IMR-90 (cell line): ENCODE results near the gene HSPA1L. TPM values are rescaled to one million over a fixed set of nuclear protein-coding genes. Genes with fewer than 3 reads are reported as not detected.

Experiments used
- microRNA-seq, 2 experiments: library from miRNA; stranded (forward) in 1 of 2; unstranded in 1 of 2; fragments of 10-50 nt in 1 of 2; fragments of <30 nt in 1 of 2; gene quantifications in 1 of 2; microRNA quantifications in 1 of 2; one replicate each; pipeline versions ENCODE3 to v1.1.0; 2013 to 2020; ENCODE audit not compliant: insufficient read depth in 1 of 2, insufficient read length in 1 of 2, unreplicated experiment in 1 of 2
- polyA plus RNA-seq, 3 experiments: library from polyadenylated mRNA; depleted of rRNA; stranded (reverse); fragments of >200 nt; gene quantifications; 2 replicates each; pipeline ENCODE4 v1.2.3, GENCODE V29; 2012; ENCODE audit warnings: low replicate concordance in 1 of 3
- small RNA-seq, 5 experiments: library from RNA; depleted of rRNA; stranded (forward); fragments of <200 nt; gene quantifications; one replicate each; pipeline ENCODE3, GENCODE V24; 2012
- total RNA-seq: library from RNA; depleted of rRNA; stranded (reverse); fragments of >200 nt; gene quantifications from 2 replicates; pipeline ENCODE4 v1.2.3, GENCODE V29; 2012; rRNA removed

Gene HSPA1L
- total and polyA plus RNA-seq, 2 of the 4 experiments (the other 2 are of a cell fraction), result 0.97 to 1.3 TPM

Small RNAs within 50 kb of the gene (microRNA-seq; reads per million reads assigned to microRNA genes)
- gene MSH5-SAPCD1 (ENCODE audit: insufficient read depth, insufficient read length), result not detected
- gene RF00019 (ENCODE audit: insufficient read depth, insufficient read length), result not detected
- not detected for gene SAPCD1 (ENCODE audit: insufficient read depth, insufficient read length)
- 1,363 reads per million, percentile 94 among the genes with 10 or more reads in this experiment for gene SNORD48 (ENCODE audit: insufficient read depth, insufficient read length)
- gene SNORD52 (ENCODE audit: insufficient read depth, insufficient read length), result not detected

Small RNAs within 50 kb of the gene (small RNA-seq; reads per million reads assigned to genes)
- gene MSH5-SAPCD1 (0 reads per million in 5 experiments), gene RF00019 (0 reads per million in 5 experiments), gene SAPCD1 (0 reads per million in 5 experiments), gene SNORD48 (5.8 to 103 (median 46.1) reads per million in 5 experiments), gene SNORD52 (0 reads per million in 5 experiments)

Other genes with a start within 250 kb of the HSPA1L start
Only the 30 nearest of the 40 such genes appear.
- 40.7 and 41.4 TPM in 2 replicates for gene BAG6, start 162.6 kb downstream of the HSPA1L start, total RNA-seq
- gene BAG6, start 162.6 kb downstream of the HSPA1L start, polyA plus RNA-seq (2012; rRNA removed), result 134 and 151 TPM in 2 replicates
- gene APOM, start 159.4 kb downstream of the HSPA1L start, total RNA-seq, result 0.83 and 1.4 TPM in 2 replicates
- 3.5 and 3.8 TPM in 2 replicates for gene APOM, start 159.4 kb downstream of the HSPA1L start, polyA plus RNA-seq (2012; rRNA removed)
- gene C6orf47, start 154.5 kb downstream of the HSPA1L start, total RNA-seq, result 13.1 and 14.2 TPM in 2 replicates
- 8.9 and 9.0 TPM in 2 replicates for gene C6orf47, start 154.5 kb downstream of the HSPA1L start, polyA plus RNA-seq (2012; rRNA removed)
- 6.1 and 7.2 TPM in 2 replicates for gene GPANK1, start 150.3 kb downstream of the HSPA1L start, total RNA-seq
- 13.8 and 16.7 TPM in 2 replicates for gene GPANK1, start 150.3 kb downstream of the HSPA1L start, polyA plus RNA-seq (2012; rRNA removed)
- 218 and 240 TPM in 2 replicates for gene CSNK2B, start 149.2 kb downstream of the HSPA1L start, total RNA-seq
- gene CSNK2B, start 149.2 kb downstream of the HSPA1L start, polyA plus RNA-seq (2012; rRNA removed), result 178 and 194 TPM in 2 replicates
- 1.9 and 2.2 TPM in 2 replicates for gene LY6G5B, start 145.3 kb downstream of the HSPA1L start, total RNA-seq
- 10.2 and 13.6 TPM in 2 replicates for gene LY6G5B, start 145.3 kb downstream of the HSPA1L start, polyA plus RNA-seq (2012; rRNA removed)
- gene LY6G5C, start 134.2 kb downstream of the HSPA1L start, total RNA-seq, result 0.18 TPM in 1 of 2 replicates, not detected in the other
- gene LY6G5C, start 134.2 kb downstream of the HSPA1L start, polyA plus RNA-seq (2012; rRNA removed), result 2.0 and 2.1 TPM in 2 replicates
- 30.3 and 35.1 TPM in 2 replicates for gene ABHD16A, start 112.0 kb downstream of the HSPA1L start, total RNA-seq
- 31.5 and 34.6 TPM in 2 replicates for gene ABHD16A, start 112.0 kb downstream of the HSPA1L start, polyA plus RNA-seq (2012; rRNA removed)
- not detected in 2 replicates for gene LY6G6F, start 108.4 kb downstream of the HSPA1L start, total RNA-seq
- gene LY6G6F, start 108.4 kb downstream of the HSPA1L start, polyA plus RNA-seq (2012; rRNA removed), result not detected in 2 replicates
- not detected in 2 replicates for gene LY6G6D, start 99.9 kb downstream of the HSPA1L start, total RNA-seq
- not detected in 2 replicates for gene LY6G6D, start 99.9 kb downstream of the HSPA1L start, polyA plus RNA-seq (2012; rRNA removed)
- not detected in 2 replicates for gene LY6G6C, start 93.5 kb downstream of the HSPA1L start, total RNA-seq
- gene LY6G6C, start 93.5 kb downstream of the HSPA1L start, polyA plus RNA-seq (2012; rRNA removed), result not detected in 2 replicates
- gene MPIG6B, start 91.9 kb downstream of the HSPA1L start, total RNA-seq, result not detected in 2 replicates
- not detected in 2 replicates for gene MPIG6B, start 91.9 kb downstream of the HSPA1L start, polyA plus RNA-seq (2012; rRNA removed)
- 40.0 and 40.7 TPM in 2 replicates for gene DDAH2, start 86.0 kb downstream of the HSPA1L start, total RNA-seq
- gene DDAH2, start 86.0 kb downstream of the HSPA1L start, polyA plus RNA-seq (2012; rRNA removed), result 57.9 and 58.4 TPM in 2 replicates
- 992 and 1,185 TPM in 2 replicates for gene CLIC1, start 78.8 kb downstream of the HSPA1L start, total RNA-seq
- gene CLIC1, start 78.8 kb downstream of the HSPA1L start, polyA plus RNA-seq (2012; rRNA removed), result 692 and 706 TPM in 2 replicates
- 4.7 and 5.6 TPM in 2 replicates for gene MSH5, start 75.3 kb downstream of the HSPA1L start, total RNA-seq
- 14.5 and 15.7 TPM in 2 replicates for gene MSH5, start 75.3 kb downstream of the HSPA1L start, polyA plus RNA-seq (2012; rRNA removed)
- gene SAPCD1, start 52.6 kb downstream of the HSPA1L start, total RNA-seq, result not detected in 2 replicates
- 2.2 and 2.3 TPM in 2 replicates for gene SAPCD1, start 52.6 kb downstream of the HSPA1L start, polyA plus RNA-seq (2012; rRNA removed)
- under 0.01 and 0.28 TPM in 2 replicates for gene VWA7, start 38.0 kb downstream of the HSPA1L start, total RNA-seq
- 1.0 and 1.4 TPM in 2 replicates for gene VWA7, start 38.0 kb downstream of the HSPA1L start, polyA plus RNA-seq (2012; rRNA removed)
- gene VARS1, start 19.5 kb downstream of the HSPA1L start, total RNA-seq, result 32.2 and 41.2 TPM in 2 replicates
- gene VARS1, start 19.5 kb downstream of the HSPA1L start, polyA plus RNA-seq (2012; rRNA removed), result 39.6 and 42.0 TPM in 2 replicates
- gene LSM2, start 8.3 kb downstream of the HSPA1L start, total RNA-seq, result 48.0 and 56.3 TPM in 2 replicates
- gene LSM2, start 8.3 kb downstream of the HSPA1L start, polyA plus RNA-seq (2012; rRNA removed), result 55.0 and 61.0 TPM in 2 replicates
- gene HSPA1A, start 260 bp upstream of the HSPA1L start, total RNA-seq, result 94.6 and 102 TPM in 2 replicates
- gene HSPA1A, start 260 bp upstream of the HSPA1L start, polyA plus RNA-seq (2012; rRNA removed), result 93.1 and 95.3 TPM in 2 replicates
- gene HSPA1B, start 12.5 kb upstream of the HSPA1L start, total RNA-seq, result 93.6 and 118 TPM in 2 replicates
- 59.4 and 61.1 TPM in 2 replicates for gene HSPA1B, start 12.5 kb upstream of the HSPA1L start, polyA plus RNA-seq (2012; rRNA removed)
- gene NEU1, start 47.5 kb upstream of the HSPA1L start, total RNA-seq, result 23.6 and 28.5 TPM in 2 replicates
- 36.2 and 37.3 TPM in 2 replicates for gene NEU1, start 47.5 kb upstream of the HSPA1L start, polyA plus RNA-seq (2012; rRNA removed)
- 0.36 TPM in 1 of 2 replicates, not detected in the other for gene SLC44A4, start 63.7 kb upstream of the HSPA1L start, total RNA-seq
- gene SLC44A4, start 63.7 kb upstream of the HSPA1L start, polyA plus RNA-seq (2012; rRNA removed), result 0.14 and 0.19 TPM in 2 replicates
- 36.4 and 38.0 TPM in 2 replicates for gene EHMT2, start 82.4 kb upstream of the HSPA1L start, total RNA-seq
- 47.7 and 51.2 TPM in 2 replicates for gene EHMT2, start 82.4 kb upstream of the HSPA1L start, polyA plus RNA-seq (2012; rRNA removed)
- 2.0 and 2.5 TPM in 2 replicates for gene ZBTB12, start 86.8 kb upstream of the HSPA1L start, total RNA-seq
- 8.1 and 8.5 TPM in 2 replicates for gene ZBTB12, start 86.8 kb upstream of the HSPA1L start, polyA plus RNA-seq (2012; rRNA removed)
- under 0.01 and 0.18 TPM in 2 replicates for gene C2, start 112.4 kb upstream of the HSPA1L start, total RNA-seq
- gene C2, start 112.4 kb upstream of the HSPA1L start, polyA plus RNA-seq (2012; rRNA removed), result 0.19 and 0.26 TPM in 2 replicates
- gene CFB, start 130.8 kb upstream of the HSPA1L start, total RNA-seq, result 1.4 and 1.8 TPM in 2 replicates
- gene CFB, start 130.8 kb upstream of the HSPA1L start, polyA plus RNA-seq (2012; rRNA removed), result 5.8 and 6.1 TPM in 2 replicates
- 76.0 and 90.8 TPM in 2 replicates for gene NELFE, start 143.7 kb upstream of the HSPA1L start, total RNA-seq
- gene NELFE, start 143.7 kb upstream of the HSPA1L start, polyA plus RNA-seq (2012; rRNA removed), result 63.6 and 65.4 TPM in 2 replicates
- gene SKIC2, start 143.9 kb upstream of the HSPA1L start, total RNA-seq, result 30.6 and 34.7 TPM in 2 replicates
- gene SKIC2, start 143.9 kb upstream of the HSPA1L start, polyA plus RNA-seq (2012; rRNA removed), result 46.0 and 46.3 TPM in 2 replicates
- gene DXO, start 156.9 kb upstream of the HSPA1L start, total RNA-seq, result 7.8 and 9.3 TPM in 2 replicates
- 21.4 and 22.1 TPM in 2 replicates for gene DXO, start 156.9 kb upstream of the HSPA1L start, polyA plus RNA-seq (2012; rRNA removed)